Measurements from ENCODE around the gene TEX38. TPM values are rescaled to one million over a fixed set of nuclear protein-coding genes. Genes with fewer than 3 reads are reported as not detected.

Gene TEX38
- total and polyA plus RNA-seq, 2 donors (not counting 1 experiment from before 2014, with no cell fraction given), result not detected

- POLR2A ChIA-PET, result no interaction called here
- H3K4me2 ChIP-seq (replicated peaks; ENCODE audit: low read depth, low read length, poor library complexity, severe bottlenecking), result no peak overlapping the region
Measured at GRCh38 chr1:46670134-46670533, 1.5 kb upstream of the TEX38 start.

GRCh38 chr1:46672696-46673095, 1.0 kb downstream of the TEX38 start:
- Histone ChIP-seq H3K27me3 (replicated peaks in 1 of 4; ENCODE audit: control extremely low read depth in 1 of 4, control insufficient read depth in 3 of 4, insufficient read depth in 4 of 4, low read length in 3 of 4) (no peaks in the 10 kb centered on the region), H3K79me2 (ENCODE audit: control insufficient read depth, insufficient read depth, low read length) (peaks cover 2% of the 10 kb centered on the region), H3K4me1 (ENCODE audit: control insufficient read depth in 2 of 2, insufficient read depth in 2 of 2, low read length in 2 of 2) (peaks cover 9% of the 10 kb centered on the region in 2 donors), H3K27ac (ENCODE audit: low read length in 2 of 2) (no peak overlapping the region), H2AFZ (ENCODE audit: insufficient read depth, low read depth, low read length, poor library complexity, severe bottlenecking) (no peak overlapping the region), H3K9me3 (ENCODE audit: control extremely low read depth in 1 of 3, control insufficient read depth in 2 of 3, insufficient read depth in 1 of 3, low read length in 2 of 3) (no peaks in the 10 kb centered on the region), H3K36me3 (replicated peaks in 1 of 2; ENCODE audit: control extremely low read depth in 1 of 2, control insufficient read depth in 1 of 2, extremely low read depth in 1 of 2, insufficient read depth in 2 of 2, low read length in 1 of 2) (peaks cover 5 to 11% of the 10 kb centered on the region in 2 experiments), H3K9ac (ENCODE audit: low read length) (no peak overlapping the region), H4K20me1 (ENCODE audit: control insufficient read depth, insufficient read depth, low read length, poor library complexity, severe bottlenecking) (no peaks in the 10 kb centered on the region), H3K4me3 (ENCODE audit: control extremely low read depth in 1 of 5, extremely low read depth in 1 of 5, insufficient read depth in 1 of 5, low read depth in 2 of 5, low read length in 4 of 5) (no peak overlapping the region), H3K4me2 (replicated peaks; ENCODE audit: low read depth, low read length, poor library complexity, severe bottlenecking) (no peak overlapping the region)
- no peaks in the 10 kb centered on the region for H3K27me3 Mint-ChIP-seq
- 81% methylated on average over 6 of the region's 8 CpGs for WGBS (ENCODE audit: insufficient coverage)
- POLR2A ChIA-PET, result no interaction called here
- peaks cover 14% of the 10 kb centered on the region for H3K4me1 Mint-ChIP-seq
- DNase-seq (no peak), ATAC-seq (ENCODE audit: low read depth) (no peak)
- H3K4me3 Mint-ChIP-seq, result no peak overlapping the region
- H3K27ac Mint-ChIP-seq, result no peak overlapping the region
- TF ChIP-seq EZH2 (IDR thresholded peaks at IDR 0.05; ENCODE audit: borderline replicate concordance, insufficient read depth, low read depth, low read length, poor library complexity, severe bottlenecking) (no peak), CTCF (IDR thresholded peaks at IDR 0.05) (no peak)
- CTCF ChIA-PET, result no interaction called here
- H3K9me3 Mint-ChIP-seq (ENCODE audit: insufficient read depth), result no peaks in the 10 kb centered on the region
- intact Hi-C loops (cut with micrococcal nuclease), result no loop called here

More at GRCh38 chr1:46670134-46670533, 1.5 kb upstream of the TEX38 start:
- H4K20me1 ChIP-seq (ENCODE audit: control insufficient read depth, insufficient read depth, low read length, poor library complexity, severe bottlenecking), result no peaks in the 10 kb centered on the region
- H2AFZ ChIP-seq (ENCODE audit: insufficient read depth, low read depth, low read length, poor library complexity, severe bottlenecking), result no peak overlapping the region
- WGBS (ENCODE audit: insufficient coverage), result 85% methylated on average over 1 of the region's 1 CpG
- Mint-ChIP-seq H3K4me1 (peaks cover 14% of the 10 kb centered on the region), H3K4me3 (no peak overlapping the region), H3K9me3 (ENCODE audit: insufficient read depth) (no peaks in the 10 kb centered on the region), H3K27me3 (no peaks in the 10 kb centered on the region), H3K27ac (no peak overlapping the region)
- no peak overlapping the region for H3K27ac ChIP-seq (ENCODE audit: low read length in 2 of 2)
- ATAC-seq (ENCODE audit: low read depth) (no peak), DNase-seq (no peak)
- no peak for TF ChIP-seq CTCF (IDR thresholded peaks at IDR 0.05)
- TF ChIP-seq EZH2 (IDR thresholded peaks at IDR 0.05; ENCODE audit: borderline replicate concordance, insufficient read depth, low read depth, low read length, poor library complexity, severe bottlenecking), result no peak
- H3K4me3 ChIP-seq (ENCODE audit: control extremely low read depth in 1 of 5, extremely low read depth in 1 of 5, insufficient read depth in 1 of 5, low read depth in 2 of 5, low read length in 4 of 5), result no peak overlapping the region
- peaks cover 13 to 16% of the 10 kb centered on the region in 2 donors for H3K4me1 ChIP-seq (ENCODE audit: control insufficient read depth in 2 of 2, insufficient read depth in 2 of 2, low read length in 2 of 2)
- H3K9me3 ChIP-seq (ENCODE audit: control extremely low read depth in 1 of 3, control insufficient read depth in 2 of 3, insufficient read depth in 1 of 3, low read length in 2 of 3), result no peaks in the 10 kb centered on the region
- peaks cover 17% of the 10 kb centered on the region for H3K79me2 ChIP-seq (ENCODE audit: control insufficient read depth, insufficient read depth, low read length)
- intact Hi-C loops (cut with micrococcal nuclease), result no loop called here
- no peak overlapping the region for H3K9ac ChIP-seq (ENCODE audit: low read length)
- CTCF ChIA-PET, result no interaction called here
- peaks cover 5 to 8% of the 10 kb centered on the region in 2 experiments for H3K36me3 ChIP-seq (replicated peaks in 1 of 2; ENCODE audit: control extremely low read depth in 1 of 2, control insufficient read depth in 1 of 2, extremely low read depth in 1 of 2, insufficient read depth in 2 of 2, low read length in 1 of 2)
- H3K27me3 ChIP-seq (replicated peaks in 1 of 4; ENCODE audit: control extremely low read depth in 1 of 4, control insufficient read depth in 3 of 4, insufficient read depth in 4 of 4, low read length in 3 of 4), result no peaks in the 10 kb centered on the region

Data from B cell (primary cell).